GM23338 (cell line): Measurements from ENCODE around the gene NSUN3. TPM values are rescaled to one million over a fixed set of nuclear protein-coding genes. Genes with fewer than 3 reads are reported as not detected.

Experiments used
- ATAC-seq: fragments of 200-7000 bp; cut with Tn5 transposase; 3 replicates; pipeline ENCODE4 v1.9.1; 2020
- DNase-seq: peaks from one replicate; pipeline ENCODE4 v3.0.0-alpha.2; 2015; ENCODE audit warnings: low spot score
- H2AFZ ChIP-seq: fragments of 200-600 bp; sonication (generic); 2 replicates; pipeline ENCODE4 v1.8.0; 2016; ENCODE audit warnings: antibody characterized with exemption, mild to moderate bottlenecking, moderate library complexity
- H3F3A ChIP-seq: fragments of 200-600 bp; sonication (generic); replicated peaks from 2 replicates; pipeline ENCODE4 v1.8.0; 2017; ENCODE audit warnings: antibody characterized with exemption, mixed run types, low read depth
- H3K27ac ChIP-seq: fragments of 200-600 bp; sonication (generic); 2 replicates; pipeline ENCODE4 v1.6.1; 2016; ENCODE audit warnings: low read depth
- H3K27me3 ChIP-seq: fragments of 200-600 bp; sonication (generic); 2 replicates; pipeline ENCODE4 v1.8.0; 2016; ENCODE audit warnings: mild to moderate bottlenecking, mixed run types, moderate library complexity; ENCODE audit not compliant: insufficient read depth
- H3K36me3 ChIP-seq: fragments of 200-600 bp; sonication (generic); 2 replicates; pipeline ENCODE4 v1.8.0; 2016; ENCODE audit warnings: mild to moderate bottlenecking; ENCODE audit not compliant: insufficient read depth
- H3K4me1 ChIP-seq: fragments of 200-600 bp; sonication (generic); 2 replicates; pipeline ENCODE4 v1.8.0; 2016; ENCODE audit warnings: mild to moderate bottlenecking, moderate library complexity; ENCODE audit not compliant: insufficient read depth
- H3K4me2 ChIP-seq: fragments of 200-600 bp; sonication (generic); 2 replicates; pipeline ENCODE4 v1.7.1; 2017; ENCODE audit warnings: mixed run types
- H3K4me3 ChIP-seq: fragments of 200-600 bp; sonication (generic); 2 replicates; pipeline ENCODE4 v1.6.1; 2016; ENCODE audit warnings: mixed run types
- H3K79me2 ChIP-seq: fragments of 200-600 bp; sonication (generic); replicated peaks from 2 replicates; pipeline ENCODE4 v1.8.0; 2017; ENCODE audit warnings: mild to moderate bottlenecking; ENCODE audit not compliant: insufficient read depth
- H3K9me2 ChIP-seq: fragments of 200-600 bp; sonication (generic); 2 replicates; pipeline ENCODE4 v1.8.0; 2017; ENCODE audit not compliant: insufficient read depth
- H4K20me1 ChIP-seq: fragments of 200-600 bp; sonication (generic); replicated peaks from 2 replicates; pipeline ENCODE4 v1.8.0; 2017; ENCODE audit warnings: mild to moderate bottlenecking; ENCODE audit not compliant: insufficient read depth
- H3K27ac Mint-ChIP-seq: 2 replicates; pipeline ENCODE4 v1.8.0; 2020; ENCODE audit warnings: inconsistent platforms, mild to moderate bottlenecking, moderate library complexity, mixed read lengths
- H3K27me3 Mint-ChIP-seq: 3 replicates; pipeline ENCODE4 v1.8.0; 2022; ENCODE audit warnings: low read depth, mild to moderate bottlenecking, moderate library complexity, mixed read lengths, inconsistent platforms; ENCODE audit not compliant: insufficient read depth, poor library complexity
- H3K36me3 Mint-ChIP-seq: 3 replicates; pipeline ENCODE4 v1.8.0; 2021; ENCODE audit warnings: low read depth, mild to moderate bottlenecking, inconsistent platforms, moderate library complexity, mixed read lengths
- H3K4me1 Mint-ChIP-seq: 3 replicates; pipeline ENCODE4 v1.8.0; 2020; ENCODE audit warnings: mild to moderate bottlenecking, inconsistent platforms, mixed read lengths
- H3K4me3 Mint-ChIP-seq: 3 replicates; pipeline ENCODE4 v1.8.0; 2021; ENCODE audit warnings: moderate library complexity, mild to moderate bottlenecking, inconsistent platforms, mixed read lengths
- H3K9me3 Mint-ChIP-seq: 3 replicates; pipeline ENCODE4 v1.8.0; 2020; ENCODE audit warnings: moderate library complexity, mild to moderate bottlenecking, inconsistent platforms, mixed read lengths
- CREB1 ChIP-seq: fragments of 250-450 bp; sonication (Bioruptor Pico); IDR thresholded peaks from 2 replicates; pipeline ENCODE4 v1.5.0; 2020; ENCODE audit warnings: low read depth, mild to moderate bottlenecking, moderate library complexity
- EZH2 ChIP-seq: fragments of 200-600 bp; sonication (generic); IDR thresholded peaks from one replicate; pipeline ENCODE4 v1.8.0; 2017; ENCODE audit warnings: antibody characterized with exemption, mild to moderate bottlenecking, low read depth; ENCODE audit not compliant: unreplicated experiment
- EZH2phosphoT487 ChIP-seq: fragments of 200-600 bp; sonication (generic); IDR thresholded peaks from one replicate; pipeline ENCODE4 v1.8.1; 2018; ENCODE audit warnings: antibody characterized with exemption; ENCODE audit not compliant: unreplicated experiment
- JUNB ChIP-seq: IDR thresholded peaks from one replicate; pipeline ENCODE4 v1.6.1; 2016; ENCODE audit warnings: antibody characterized with exemption; ENCODE audit not compliant: unreplicated experiment
- NANOG ChIP-seq: IDR thresholded peaks from 2 replicates; pipeline ENCODE4 v1.6.1; 2016; ENCODE audit warnings: antibody characterized with exemption, borderline replicate concordance
- POLR2AphosphoS5 ChIP-seq: IDR thresholded peaks from 2 replicates; pipeline ENCODE4 v1.6.1; 2016; ENCODE audit warnings: antibody characterized with exemption, low read depth
- REST ChIP-seq: IDR thresholded peaks from one replicate; pipeline ENCODE4 v1.6.1; 2018; ENCODE audit warnings: antibody characterized with exemption; ENCODE audit not compliant: unreplicated experiment
- STAT1 ChIP-seq: IDR thresholded peaks from one replicate; pipeline ENCODE4 v1.6.1; 2016; ENCODE audit warnings: antibody characterized with exemption; ENCODE audit not compliant: unreplicated experiment
- ZNF114 ChIP-seq: fragments of 250-450 bp; sonication (Bioruptor Pico); IDR thresholded peaks from 2 replicates; pipeline ENCODE4 v1.5.0; 2020; ENCODE audit warnings: mild to moderate bottlenecking, moderate library complexity
- ZNF331 ChIP-seq: fragments of 250-450 bp; sonication (Bioruptor Pico); IDR thresholded peaks from 2 replicates; pipeline ENCODE4 v1.5.0; 2020; ENCODE audit warnings: low read depth, mild to moderate bottlenecking, moderate library complexity
- polyA plus RNA-seq: library from polyadenylated mRNA; unstranded; fragments of >200 nt; fragmentation: Nextera tagmentation; extraction: Ambion mirVana; gene quantifications from 2 replicates; pipeline ENCODE4 v1.2.1, GENCODE V29; 2016
- total RNA-seq: library from RNA; depleted of rRNA; stranded (reverse); fragments of >200 nt; shearing (Covaris generic); gene quantifications from 2 replicates; pipeline ENCODE4 v1.2.3, GENCODE V29; 2014
- TF ChIP-seq, protein P1 (sequence below): IDR thresholded peaks from 2 replicates; pipeline ENCODE4 v1.6.1; 2016; ENCODE audit warnings: antibody characterized with exemption
- TF ChIP-seq, protein P2 (sequence below): fragments of 250-450 bp; sonication (Bioruptor Pico); IDR thresholded peaks from 2 replicates; pipeline ENCODE4 v1.5.0; 2020; ENCODE audit warnings: mild to moderate bottlenecking, moderate library complexity
- TF ChIP-seq, protein P3 (sequence below), 2 experiments: fragments of 200-600 bp in 1 of 2; sonication (generic) in 1 of 2; conservative IDR thresholded peaks; 2 replicates each; pipeline versions ENCODE4 v1.5.1 to v1.6.1; 2016 to 2017; ENCODE audit warnings: antibody characterized with exemption in 2 of 2, low read depth in 2 of 2, mild to moderate bottlenecking in 2 of 2, moderate library complexity in 1 of 2

NSUN3 gene
- total and polyA plus RNA-seq, 2 experiments from 2014 or later = 5.4 to 10.6 TPM

DNA sequence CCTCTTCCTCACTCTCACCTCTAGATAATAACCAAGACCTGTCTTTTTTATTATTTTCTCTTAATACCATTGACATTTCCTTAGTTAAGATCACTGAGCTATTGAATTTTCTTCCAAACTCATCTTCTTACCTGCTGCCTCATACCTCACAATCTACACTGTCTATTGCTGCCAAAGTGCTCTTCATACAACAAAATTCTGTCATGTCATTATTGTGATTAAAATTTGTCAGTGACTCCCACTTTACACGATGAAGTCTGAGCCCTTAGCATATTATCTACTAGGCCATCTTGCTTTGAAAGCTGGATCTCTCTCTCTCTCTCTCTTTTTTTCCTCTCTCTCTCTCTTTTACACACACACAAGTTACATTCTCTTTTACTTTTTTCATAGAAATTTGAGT lies 73.3 kb downstream of the NSUN3 start:
- H3K4me3 ChIP-seq = no peak overlapping the region
- Mint-ChIP-seq H3K4me3 (no peak overlapping the region), H3K27me3 (peaks cover 1% of the 10 kb centered on the region), H3K4me1 (peaks cover 27% of the 10 kb centered on the region; the same call in 2 of the 3 replicates), H3K27ac (no peak overlapping the region), H3K9me3 (peaks cover 4% of the 10 kb centered on the region; the same call in 2 of the 3 replicates), H3K36me3 (peaks cover 6% of the 10 kb centered on the region; the same call in 1 of the 3 replicates)
- H3K36me3 ChIP-seq = no peaks in the 10 kb centered on the region
- no peaks in the 10 kb centered on the region for H3K79me2 ChIP-seq
- H3K4me1 ChIP-seq = peaks cover 7% of the 10 kb centered on the region
- H3K4me2 ChIP-seq = no peak overlapping the region
- DNase-seq (no peak), ATAC-seq (no peak)
- no peak overlapping the region for H2AFZ ChIP-seq
- TF ChIP-seq ZNF114 (CRISPR knock-in tag) = no peak
- no peak for TF ChIP-seq POLR2AphosphoS5
- TF ChIP-seq, protein P1, sequence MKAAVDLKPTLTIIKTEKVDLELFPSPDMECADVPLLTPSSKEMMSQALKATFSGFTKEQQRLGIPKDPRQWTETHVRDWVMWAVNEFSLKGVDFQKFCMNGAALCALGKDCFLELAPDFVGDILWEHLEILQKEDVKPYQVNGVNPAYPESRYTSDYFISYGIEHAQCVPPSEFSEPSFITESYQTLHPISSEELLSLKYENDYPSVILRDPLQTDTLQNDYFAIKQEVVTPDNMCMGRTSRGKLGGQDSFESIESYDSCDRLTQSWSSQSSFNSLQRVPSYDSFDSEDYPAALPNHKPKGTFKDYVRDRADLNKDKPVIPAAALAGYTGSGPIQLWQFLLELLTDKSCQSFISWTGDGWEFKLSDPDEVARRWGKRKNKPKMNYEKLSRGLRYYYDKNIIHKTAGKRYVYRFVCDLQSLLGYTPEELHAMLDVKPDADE = no peak
- TF ChIP-seq JUNB = no peak
- TF ChIP-seq NANOG = no peak
- TF ChIP-seq EZH2 = no peak
- TF ChIP-seq, protein P2, sequence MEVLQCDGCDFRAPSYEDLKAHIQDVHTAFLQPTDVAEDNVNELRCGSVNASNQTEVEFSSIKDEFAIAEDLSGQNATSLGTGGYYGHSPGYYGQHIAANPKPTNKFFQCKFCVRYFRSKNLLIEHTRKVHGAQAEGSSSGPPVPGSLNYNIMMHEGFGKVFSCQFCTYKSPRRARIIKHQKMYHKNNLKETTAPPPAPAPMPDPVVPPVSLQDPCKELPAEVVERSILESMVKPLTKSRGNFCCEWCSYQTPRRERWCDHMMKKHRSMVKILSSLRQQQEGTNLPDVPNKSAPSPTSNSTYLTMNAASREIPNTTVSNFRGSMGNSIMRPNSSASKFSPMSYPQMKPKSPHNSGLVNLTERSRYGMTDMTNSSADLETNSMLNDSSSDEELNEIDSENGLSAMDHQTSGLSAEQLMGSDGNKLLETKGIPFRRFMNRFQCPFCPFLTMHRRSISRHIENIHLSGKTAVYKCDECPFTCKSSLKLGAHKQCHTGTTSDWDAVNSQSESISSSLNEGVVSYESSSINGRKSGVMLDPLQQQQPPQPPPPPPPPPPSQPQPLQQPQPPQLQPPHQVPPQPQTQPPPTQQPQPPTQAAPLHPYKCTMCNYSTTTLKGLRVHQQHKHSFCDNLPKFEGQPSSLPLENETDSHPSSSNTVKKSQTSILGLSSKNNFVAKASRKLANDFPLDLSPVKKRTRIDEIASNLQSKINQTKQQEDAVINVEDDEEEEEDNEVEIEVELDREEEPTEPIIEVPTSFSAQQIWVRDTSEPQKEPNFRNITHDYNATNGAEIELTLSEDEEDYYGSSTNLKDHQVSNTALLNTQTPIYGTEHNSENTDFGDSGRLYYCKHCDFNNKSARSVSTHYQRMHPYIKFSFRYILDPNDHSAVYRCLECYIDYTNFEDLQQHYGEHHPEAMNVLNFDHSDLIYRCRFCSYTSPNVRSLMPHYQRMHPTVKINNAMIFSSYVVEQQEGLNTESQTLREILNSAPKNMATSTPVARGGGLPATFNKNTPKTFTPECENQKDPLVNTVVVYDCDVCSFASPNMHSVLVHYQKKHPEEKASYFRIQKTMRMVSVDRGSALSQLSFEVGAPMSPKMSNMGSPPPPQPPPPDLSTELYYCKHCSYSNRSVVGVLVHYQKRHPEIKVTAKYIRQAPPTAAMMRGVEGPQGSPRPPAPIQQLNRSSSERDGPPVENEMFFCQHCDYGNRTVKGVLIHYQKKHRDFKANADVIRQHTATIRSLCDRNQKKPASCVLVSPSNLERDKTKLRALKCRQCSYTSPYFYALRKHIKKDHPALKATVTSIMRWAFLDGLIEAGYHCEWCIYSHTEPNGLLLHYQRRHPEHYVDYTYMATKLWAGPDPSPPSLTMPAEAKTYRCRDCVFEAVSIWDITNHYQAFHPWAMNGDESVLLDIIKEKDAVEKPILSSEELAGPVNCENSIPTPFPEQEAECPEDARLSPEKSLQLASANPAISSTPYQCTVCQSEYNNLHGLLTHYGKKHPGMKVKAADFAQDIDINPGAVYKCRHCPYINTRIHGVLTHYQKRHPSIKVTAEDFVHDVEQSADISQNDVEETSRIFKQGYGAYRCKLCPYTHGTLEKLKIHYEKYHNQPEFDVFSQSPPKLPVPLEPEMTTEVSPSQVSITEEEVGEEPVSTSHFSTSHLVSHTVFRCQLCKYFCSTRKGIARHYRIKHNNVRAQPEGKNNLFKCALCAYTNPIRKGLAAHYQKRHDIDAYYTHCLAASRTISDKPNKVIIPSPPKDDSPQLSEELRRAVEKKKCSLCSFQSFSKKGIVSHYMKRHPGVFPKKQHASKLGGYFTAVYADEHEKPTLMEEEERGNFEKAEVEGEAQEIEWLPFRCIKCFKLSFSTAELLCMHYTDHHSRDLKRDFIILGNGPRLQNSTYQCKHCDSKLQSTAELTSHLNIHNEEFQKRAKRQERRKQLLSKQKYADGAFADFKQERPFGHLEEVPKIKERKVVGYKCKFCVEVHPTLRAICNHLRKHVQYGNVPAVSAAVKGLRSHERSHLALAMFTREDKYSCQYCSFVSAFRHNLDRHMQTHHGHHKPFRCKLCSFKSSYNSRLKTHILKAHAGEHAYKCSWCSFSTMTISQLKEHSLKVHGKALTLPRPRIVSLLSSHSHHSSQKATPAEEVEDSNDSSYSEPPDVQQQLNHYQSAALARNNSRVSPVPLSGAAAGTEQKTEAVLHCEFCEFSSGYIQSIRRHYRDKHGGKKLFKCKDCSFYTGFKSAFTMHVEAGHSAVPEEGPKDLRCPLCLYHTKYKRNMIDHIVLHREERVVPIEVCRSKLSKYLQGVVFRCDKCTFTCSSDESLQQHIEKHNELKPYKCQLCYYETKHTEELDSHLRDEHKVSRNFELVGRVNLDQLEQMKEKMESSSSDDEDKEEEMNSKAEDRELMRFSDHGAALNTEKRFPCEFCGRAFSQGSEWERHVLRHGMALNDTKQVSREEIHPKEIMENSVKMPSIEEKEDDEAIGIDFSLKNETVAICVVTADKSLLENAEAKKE (CRISPR knock-in tag) = no peak
- TF ChIP-seq REST = no peak
- no peak for TF ChIP-seq EZH2phosphoT487
- no peak for TF ChIP-seq CREB1
- TF ChIP-seq STAT1 = no peak
- TF ChIP-seq ZNF331 = no peak
- TF ChIP-seq, protein P3, sequence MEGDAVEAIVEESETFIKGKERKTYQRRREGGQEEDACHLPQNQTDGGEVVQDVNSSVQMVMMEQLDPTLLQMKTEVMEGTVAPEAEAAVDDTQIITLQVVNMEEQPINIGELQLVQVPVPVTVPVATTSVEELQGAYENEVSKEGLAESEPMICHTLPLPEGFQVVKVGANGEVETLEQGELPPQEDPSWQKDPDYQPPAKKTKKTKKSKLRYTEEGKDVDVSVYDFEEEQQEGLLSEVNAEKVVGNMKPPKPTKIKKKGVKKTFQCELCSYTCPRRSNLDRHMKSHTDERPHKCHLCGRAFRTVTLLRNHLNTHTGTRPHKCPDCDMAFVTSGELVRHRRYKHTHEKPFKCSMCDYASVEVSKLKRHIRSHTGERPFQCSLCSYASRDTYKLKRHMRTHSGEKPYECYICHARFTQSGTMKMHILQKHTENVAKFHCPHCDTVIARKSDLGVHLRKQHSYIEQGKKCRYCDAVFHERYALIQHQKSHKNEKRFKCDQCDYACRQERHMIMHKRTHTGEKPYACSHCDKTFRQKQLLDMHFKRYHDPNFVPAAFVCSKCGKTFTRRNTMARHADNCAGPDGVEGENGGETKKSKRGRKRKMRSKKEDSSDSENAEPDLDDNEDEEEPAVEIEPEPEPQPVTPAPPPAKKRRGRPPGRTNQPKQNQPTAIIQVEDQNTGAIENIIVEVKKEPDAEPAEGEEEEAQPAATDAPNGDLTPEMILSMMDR (conservative IDR thresholded peaks at IDR 0.05; ENCODE audit: low read depth in 2 of 2) = no peak
- H3F3A ChIP-seq = no peaks in the 10 kb centered on the region
- H3K27me3 ChIP-seq = no peaks in the 10 kb centered on the region
- no peak overlapping the region for H3K27ac ChIP-seq
- H3K9me2 ChIP-seq = no peaks in the 10 kb centered on the region
- H4K20me1 ChIP-seq = no peaks in the 10 kb centered on the region
